HepG2 (cell line): ENCODE measurements around the gene UBE2O. TPM values are rescaled to one million over a fixed set of nuclear protein-coding genes. Genes with fewer than 3 reads are reported as not detected.

Experiments used
- ELF3 ChIP-seq: IDR thresholded peaks from 2 replicates; pipeline ENCODE4 v1.6.1; 2016; ENCODE audit warnings: missing genetic modification reagents, missing compliant biosample characterization
- FOXJ3 ChIP-seq: sonication (generic); formaldehyde crosslinking; IDR thresholded peaks from 2 replicates; pipeline ENCODE4 v1.4.0; 2020; ENCODE audit warnings: missing genetic modification reagents, mild to moderate bottlenecking, borderline replicate concordance
- HMG20B ChIP-seq: conservative IDR thresholded peaks from 2 replicates; pipeline ENCODE4 v1.6.1; 2016; ENCODE audit warnings: missing genetic modification reagents, missing compliant biosample characterization
- KDM4B ChIP-seq: sonication (generic); formaldehyde crosslinking; IDR thresholded peaks from 2 replicates; pipeline ENCODE4 v1.4.0; 2020; ENCODE audit warnings: missing genetic modification reagents
- SALL2 ChIP-seq: sonication (generic); formaldehyde crosslinking; IDR thresholded peaks from 2 replicates; pipeline ENCODE4 v1.8.1; 2023; ENCODE audit warnings: mild to moderate bottlenecking, missing genetic modification reagents, inconsistent platforms
- SMC3 ChIP-seq: IDR thresholded peaks from 2 replicates; pipeline ENCODE4 v1.6.1; 2011; ENCODE audit warnings: low read length, improper control_type of control experiment
- SMYD3 ChIP-seq: sonication (generic); formaldehyde crosslinking; IDR thresholded peaks from 2 replicates; pipeline ENCODE4 v1.8.1; 2023; ENCODE audit warnings: mild to moderate bottlenecking, missing genetic modification reagents
- TEAD3 ChIP-seq: optimal IDR thresholded peaks from 2 replicates; pipeline ENCODE3; 2016; ENCODE audit warnings: borderline replicate concordance
- U2AF1 ChIP-seq: fragments of 200-400 bp; formaldehyde crosslinking; optimal IDR thresholded peaks from 2 replicates; pipeline ENCODE3; 2017; ENCODE audit warnings: mild to moderate bottlenecking, low read depth, low read length
- ZNF12 ChIP-seq: sonication (generic); formaldehyde crosslinking; IDR thresholded peaks from 2 replicates; pipeline ENCODE4 v1.5.0; 2020; ENCODE audit warnings: missing genetic modification reagents
- ZNF629 ChIP-seq: sonication (generic); formaldehyde crosslinking; conservative IDR thresholded peaks from 2 replicates; pipeline ENCODE4 v1.5.0; 2020; ENCODE audit warnings: missing genetic modification reagents
- ZNF782 ChIP-seq: sonication (generic); formaldehyde crosslinking; IDR thresholded peaks from 2 replicates; pipeline ENCODE4 v1.4.0; 2020; ENCODE audit warnings: missing genetic modification reagents, mild to moderate bottlenecking, borderline replicate concordance
- ZNF788 ChIP-seq: sonication (generic); formaldehyde crosslinking; IDR thresholded peaks from 2 replicates; pipeline ENCODE4 v1.5.0; 2020; ENCODE audit warnings: mild to moderate bottlenecking, missing genetic modification reagents, borderline replicate concordance
- ZNF792 ChIP-seq: IDR thresholded peaks from 2 replicates; pipeline ENCODE4 v1.6.1; 2016
- ZSCAN29 ChIP-seq: sonication (generic); formaldehyde crosslinking; conservative IDR thresholded peaks from 2 replicates; pipeline ENCODE4 v1.4.0; 2020; ENCODE audit warnings: mild to moderate bottlenecking, missing genetic modification reagents
- polyA plus RNA-seq, 8 experiments: library from polyadenylated mRNA; depleted of rRNA in 3 of 8; stranded (reverse) in 7 of 8; unstranded in 1 of 8; fragments of >200 nt; fragmentation: Illumina TruSeq in 4 of 8; extraction: Trizol in 4 of 8; gene quantifications; 2 replicates each; pipeline versions ENCODE4 v1.2.1 to v1.2.3, GENCODE V29; 2011 to 2016; ENCODE audit warnings: low read depth in 4 of 8, missing spikeins in 1 of 8, mixed read lengths in 1 of 8; ENCODE audit not compliant: insufficient read depth in 1 of 8
- total RNA-seq, 5 experiments: library from RNA; depleted of rRNA; stranded (reverse); fragments of >200 nt; fragmentation: Illumina TruSeq; extraction: Trizol; gene quantifications; 2 replicates each; pipeline ENCODE4 v1.2.3, GENCODE V29; 2016; ENCODE audit warnings: low read depth in 1 of 5
- TF ChIP-seq, protein P1 (sequence below): sonication (generic); formaldehyde crosslinking; IDR thresholded peaks from 2 replicates; pipeline ENCODE4 v1.4.0; 2020; ENCODE audit warnings: missing genetic modification reagents
- TF ChIP-seq, protein P2 (sequence below): sonication (generic); formaldehyde crosslinking; IDR thresholded peaks from 2 replicates; pipeline ENCODE4 v1.5.1; 2020; ENCODE audit warnings: mild to moderate bottlenecking, missing genetic modification reagents, moderate library complexity
- TF ChIP-seq, protein P3 (sequence below): sonication (generic); formaldehyde crosslinking; IDR thresholded peaks from 2 replicates; pipeline ENCODE4 v1.8.0; 2022; ENCODE audit warnings: missing genetic modification reagents, mild to moderate bottlenecking, moderate library complexity, borderline replicate concordance
- TF ChIP-seq, protein P4 (sequence below): IDR thresholded peaks from 2 replicates; pipeline ENCODE4 v1.6.1; 2016; ENCODE audit warnings: low read depth, missing genetic modification reagents, missing compliant biosample characterization

The UBE2O gene
- total and polyA plus RNA-seq, 2 of the 13 experiments (the other 11 are each of a cell fraction or from before 2014, with no cell fraction given): 21.5 to 23.5 TPM

DNA sequence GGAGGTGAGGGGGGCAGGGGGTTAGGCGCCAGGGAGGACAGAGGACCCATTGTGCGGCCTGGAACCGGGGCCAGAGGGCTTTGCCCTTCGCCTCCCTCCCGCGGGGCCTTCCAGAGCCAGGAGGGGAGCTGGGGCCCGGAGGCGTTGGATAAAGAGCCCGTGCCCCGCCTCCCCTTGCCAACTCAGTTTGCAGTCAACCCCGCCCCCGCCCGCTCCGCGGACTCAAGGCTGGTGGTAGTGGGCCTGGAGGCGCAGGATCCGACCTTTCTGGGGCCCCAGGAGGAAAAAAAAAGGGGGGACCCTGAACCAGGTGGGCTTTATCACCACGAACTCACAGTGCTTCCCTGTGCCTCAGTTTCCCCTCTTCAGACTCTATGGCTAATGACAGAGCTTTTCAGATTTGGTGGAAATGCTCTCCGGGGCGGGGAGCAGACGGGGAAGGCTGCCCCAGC lies 70.6 kb downstream of the UBE2O start (continued):
- TF ChIP-seq ZNF629 (CRISPR knock-in tag) (0 out of 2 replicates have a peak, but pooled peaks have one; percentile 0), HMG20B (peak; percentile 81), SALL2 (CRISPR knock-in tag) (peak; percentile 18; the same call in 1 of the 2 replicates), ZNF788 (CRISPR knock-in tag) (peak; percentile 98), SMC3 (no peak), ZNF782 (CRISPR knock-in tag) (peak; percentile 40; the same call in 1 of the 2 replicates), ELF3 (CRISPR knock-in tag) (peak; percentile 88), FOXJ3 (no peak; the same call in 1 of the 2 replicates), ZSCAN29 (peak; percentile 89), ZNF12 (peak; percentile 37; the same call in 1 of the 2 replicates), KDM4B (CRISPR knock-in tag) (0 out of 2 replicates have a peak, but pooled peaks have one; percentile 47), TEAD3 (CRISPR knock-in tag) (peak; percentile 86), ZNF792 (CRISPR knock-in tag) (0 out of 2 replicates have a peak, but pooled peaks have one; percentile 22), U2AF1 (no peak), SMYD3 (no peak)
- TF ChIP-seq, protein P1, sequence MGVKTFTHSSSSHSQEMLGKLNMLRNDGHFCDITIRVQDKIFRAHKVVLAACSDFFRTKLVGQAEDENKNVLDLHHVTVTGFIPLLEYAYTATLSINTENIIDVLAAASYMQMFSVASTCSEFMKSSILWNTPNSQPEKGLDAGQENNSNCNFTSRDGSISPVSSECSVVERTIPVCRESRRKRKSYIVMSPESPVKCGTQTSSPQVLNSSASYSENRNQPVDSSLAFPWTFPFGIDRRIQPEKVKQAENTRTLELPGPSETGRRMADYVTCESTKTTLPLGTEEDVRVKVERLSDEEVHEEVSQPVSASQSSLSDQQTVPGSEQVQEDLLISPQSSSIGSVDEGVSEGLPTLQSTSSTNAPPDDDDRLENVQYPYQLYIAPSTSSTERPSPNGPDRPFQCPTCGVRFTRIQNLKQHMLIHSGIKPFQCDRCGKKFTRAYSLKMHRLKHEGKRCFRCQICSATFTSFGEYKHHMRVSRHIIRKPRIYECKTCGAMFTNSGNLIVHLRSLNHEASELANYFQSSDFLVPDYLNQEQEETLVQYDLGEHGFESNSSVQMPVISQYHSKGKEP: peak; percentile 32; the same call in 1 of the 2 replicates
- TF ChIP-seq, protein P2, sequence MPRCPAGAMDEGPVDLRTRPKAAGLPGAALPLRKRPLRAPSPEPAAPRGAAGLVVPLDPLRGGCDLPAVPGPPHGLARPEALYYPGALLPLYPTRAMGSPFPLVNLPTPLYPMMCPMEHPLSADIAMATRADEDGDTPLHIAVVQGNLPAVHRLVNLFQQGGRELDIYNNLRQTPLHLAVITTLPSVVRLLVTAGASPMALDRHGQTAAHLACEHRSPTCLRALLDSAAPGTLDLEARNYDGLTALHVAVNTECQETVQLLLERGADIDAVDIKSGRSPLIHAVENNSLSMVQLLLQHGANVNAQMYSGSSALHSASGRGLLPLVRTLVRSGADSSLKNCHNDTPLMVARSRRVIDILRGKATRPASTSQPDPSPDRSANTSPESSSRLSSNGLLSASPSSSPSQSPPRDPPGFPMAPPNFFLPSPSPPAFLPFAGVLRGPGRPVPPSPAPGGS (CRISPR knock-in tag): 0 out of 2 replicates have a peak, but pooled peaks have one; percentile 44
- TF ChIP-seq, protein P3, sequence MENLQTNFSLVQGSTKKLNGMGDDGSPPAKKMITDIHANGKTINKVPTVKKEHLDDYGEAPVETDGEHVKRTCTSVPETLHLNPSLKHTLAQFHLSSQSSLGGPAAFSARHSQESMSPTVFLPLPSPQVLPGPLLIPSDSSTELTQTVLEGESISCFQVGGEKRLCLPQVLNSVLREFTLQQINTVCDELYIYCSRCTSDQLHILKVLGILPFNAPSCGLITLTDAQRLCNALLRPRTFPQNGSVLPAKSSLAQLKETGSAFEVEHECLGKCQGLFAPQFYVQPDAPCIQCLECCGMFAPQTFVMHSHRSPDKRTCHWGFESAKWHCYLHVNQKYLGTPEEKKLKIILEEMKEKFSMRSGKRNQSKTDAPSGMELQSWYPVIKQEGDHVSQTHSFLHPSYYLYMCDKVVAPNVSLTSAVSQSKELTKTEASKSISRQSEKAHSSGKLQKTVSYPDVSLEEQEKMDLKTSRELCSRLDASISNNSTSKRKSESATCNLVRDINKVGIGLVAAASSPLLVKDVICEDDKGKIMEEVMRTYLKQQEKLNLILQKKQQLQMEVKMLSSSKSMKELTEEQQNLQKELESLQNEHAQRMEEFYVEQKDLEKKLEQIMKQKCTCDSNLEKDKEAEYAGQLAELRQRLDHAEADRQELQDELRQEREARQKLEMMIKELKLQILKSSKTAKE (CRISPR knock-in tag): peak; percentile 34; the same call in 1 of the 2 replicates
- TF ChIP-seq, protein P4, sequence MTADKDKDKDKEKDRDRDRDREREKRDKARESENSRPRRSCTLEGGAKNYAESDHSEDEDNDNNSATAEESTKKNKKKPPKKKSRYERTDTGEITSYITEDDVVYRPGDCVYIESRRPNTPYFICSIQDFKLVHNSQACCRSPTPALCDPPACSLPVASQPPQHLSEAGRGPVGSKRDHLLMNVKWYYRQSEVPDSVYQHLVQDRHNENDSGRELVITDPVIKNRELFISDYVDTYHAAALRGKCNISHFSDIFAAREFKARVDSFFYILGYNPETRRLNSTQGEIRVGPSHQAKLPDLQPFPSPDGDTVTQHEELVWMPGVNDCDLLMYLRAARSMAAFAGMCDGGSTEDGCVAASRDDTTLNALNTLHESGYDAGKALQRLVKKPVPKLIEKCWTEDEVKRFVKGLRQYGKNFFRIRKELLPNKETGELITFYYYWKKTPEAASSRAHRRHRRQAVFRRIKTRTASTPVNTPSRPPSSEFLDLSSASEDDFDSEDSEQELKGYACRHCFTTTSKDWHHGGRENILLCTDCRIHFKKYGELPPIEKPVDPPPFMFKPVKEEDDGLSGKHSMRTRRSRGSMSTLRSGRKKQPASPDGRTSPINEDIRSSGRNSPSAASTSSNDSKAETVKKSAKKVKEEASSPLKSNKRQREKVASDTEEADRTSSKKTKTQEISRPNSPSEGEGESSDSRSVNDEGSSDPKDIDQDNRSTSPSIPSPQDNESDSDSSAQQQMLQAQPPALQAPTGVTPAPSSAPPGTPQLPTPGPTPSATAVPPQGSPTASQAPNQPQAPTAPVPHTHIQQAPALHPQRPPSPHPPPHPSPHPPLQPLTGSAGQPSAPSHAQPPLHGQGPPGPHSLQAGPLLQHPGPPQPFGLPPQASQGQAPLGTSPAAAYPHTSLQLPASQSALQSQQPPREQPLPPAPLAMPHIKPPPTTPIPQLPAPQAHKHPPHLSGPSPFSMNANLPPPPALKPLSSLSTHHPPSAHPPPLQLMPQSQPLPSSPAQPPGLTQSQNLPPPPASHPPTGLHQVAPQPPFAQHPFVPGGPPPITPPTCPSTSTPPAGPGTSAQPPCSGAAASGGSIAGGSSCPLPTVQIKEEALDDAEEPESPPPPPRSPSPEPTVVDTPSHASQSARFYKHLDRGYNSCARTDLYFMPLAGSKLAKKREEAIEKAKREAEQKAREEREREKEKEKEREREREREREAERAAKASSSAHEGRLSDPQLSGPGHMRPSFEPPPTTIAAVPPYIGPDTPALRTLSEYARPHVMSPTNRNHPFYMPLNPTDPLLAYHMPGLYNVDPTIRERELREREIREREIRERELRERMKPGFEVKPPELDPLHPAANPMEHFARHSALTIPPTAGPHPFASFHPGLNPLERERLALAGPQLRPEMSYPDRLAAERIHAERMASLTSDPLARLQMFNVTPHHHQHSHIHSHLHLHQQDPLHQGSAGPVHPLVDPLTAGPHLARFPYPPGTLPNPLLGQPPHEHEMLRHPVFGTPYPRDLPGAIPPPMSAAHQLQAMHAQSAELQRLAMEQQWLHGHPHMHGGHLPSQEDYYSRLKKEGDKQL (CRISPR knock-in tag): peak; percentile 89
